Neural cell (in vitro differentiated cells): Measurements from ENCODE around the gene DNAJC3. TPM values are rescaled to one million over a fixed set of nuclear protein-coding genes. Genes with fewer than 3 reads are reported as not detected.

Source experiments
- H2AFZ ChIP-seq: fragments of 200-600, 300-800 bp; sonication (generic), shearing (Covaris generic); 2 replicates; pipeline ENCODE4 v1.6.0; 2014; ENCODE audit warnings: low read depth, mild to moderate bottlenecking, antibody characterized with exemption, low read length, moderate library complexity
- H3F3A ChIP-seq: fragments of 200-600 bp; shearing (Covaris generic); 2 replicates; pipeline ENCODE4 v1.6.1; 2016; ENCODE audit warnings: mild to moderate bottlenecking, moderate library complexity, mixed read lengths, antibody characterized with exemption, low read length; ENCODE audit not compliant: insufficient read depth, poor library complexity, severe bottlenecking
- H3K27ac ChIP-seq: fragments of 200-600, 300-800 bp; sonication (generic), shearing (Covaris generic); 2 replicates; pipeline ENCODE4 v1.5.1; 2014; ENCODE audit warnings: mild to moderate bottlenecking, low read length, moderate library complexity
- H3K27me3 ChIP-seq: fragments of 300-800, 200-600 bp; sonication (generic), shearing (Covaris generic); 2 replicates; pipeline ENCODE4 v1.6.0; 2014; ENCODE audit warnings: mild to moderate bottlenecking, low read depth, low read length, moderate library complexity; ENCODE audit not compliant: insufficient read depth
- H3K36me3 ChIP-seq: fragments of 300-800, 200-600 bp; sonication (generic), shearing (Covaris generic); 2 replicates; pipeline ENCODE4 v1.5.1; 2014; ENCODE audit warnings: mild to moderate bottlenecking, antibody characterized with exemption, low read length, moderate library complexity; ENCODE audit not compliant: insufficient read depth
- H3K4me2 ChIP-seq: fragments of 300-800, 200-600 bp; sonication (generic), shearing (Covaris generic); 2 replicates; pipeline ENCODE4 v1.6.0; 2014; ENCODE audit warnings: mild to moderate bottlenecking, low read length
- H3K4me3 ChIP-seq: fragments of 300-800, 200-600 bp; sonication (generic), shearing (Covaris generic); 2 replicates; pipeline ENCODE4 v1.5.1; 2014; ENCODE audit warnings: mild to moderate bottlenecking, low read length, moderate library complexity
- H3K79me2 ChIP-seq: fragments of 200-600 bp; shearing (Covaris generic); replicated peaks from 2 replicates; pipeline ENCODE4 v1.6.0; 2014; ENCODE audit warnings: mild to moderate bottlenecking, low read length, moderate library complexity; ENCODE audit not compliant: insufficient read depth
- H3K9ac ChIP-seq: fragments of 300-800, 200-600 bp; sonication (generic), shearing (Covaris generic); 2 replicates; pipeline ENCODE4 v1.6.1; 2016; ENCODE audit warnings: mild to moderate bottlenecking, low read length, mixed read lengths
- H3K9me2 ChIP-seq: fragments of 200-600 bp; shearing (Covaris generic); 2 replicates; pipeline ENCODE4 v1.6.1; 2016; ENCODE audit warnings: mild to moderate bottlenecking, low read length, mixed read lengths; ENCODE audit not compliant: insufficient read depth
- H3K9me3 ChIP-seq: fragments of 200-600, 300-800 bp; sonication (generic), shearing (Covaris generic); 2 replicates; pipeline ENCODE4 v1.6.1; 2016; ENCODE audit warnings: mild to moderate bottlenecking, mixed run types, low read length, moderate library complexity, mixed read lengths
- H4K20me1 ChIP-seq: fragments of 200-600 bp; shearing (Covaris generic); 2 replicates; pipeline ENCODE4 v1.6.1; 2016; ENCODE audit warnings: mild to moderate bottlenecking, mixed run types; ENCODE audit not compliant: insufficient read depth
- EP300 ChIP-seq: fragments of 450-650 bp; conservative IDR thresholded peaks from 2 replicates; pipeline ENCODE4 v1.6.1; 2014; ENCODE audit warnings: antibody characterized with exemption, mild to moderate bottlenecking, moderate library complexity; ENCODE audit not compliant: poor library complexity, severe bottlenecking
- EZH2 ChIP-seq: fragments of 200-600, 300-800 bp; shearing (Covaris generic), sonication (generic); IDR thresholded peaks from 2 replicates; pipeline ENCODE4 v1.6.1; 2014; ENCODE audit warnings: antibody characterized with exemption, low read length, borderline replicate concordance, mild to moderate bottlenecking; ENCODE audit not compliant: insufficient read depth, poor library complexity, severe bottlenecking
- MXI1 ChIP-seq: fragments of 450-650 bp; conservative IDR thresholded peaks from 2 replicates; pipeline ENCODE4 v1.6.1; 2014; ENCODE audit warnings: antibody characterized with exemption, mild to moderate bottlenecking; ENCODE audit not compliant: poor library complexity, severe bottlenecking
- POLR2AphosphoS5 ChIP-seq: IDR thresholded peaks from 2 replicates; pipeline ENCODE4 v1.6.1; 2012
- RAD21 ChIP-seq: fragments of 450-650 bp; conservative IDR thresholded peaks from 2 replicates; pipeline ENCODE4 v1.6.1; 2014; ENCODE audit warnings: antibody characterized with exemption, mild to moderate bottlenecking, moderate library complexity
- SMC3 ChIP-seq: fragments of 450-650 bp; conservative IDR thresholded peaks from 2 replicates; pipeline ENCODE4 v1.6.1; 2014; ENCODE audit warnings: antibody characterized with exemption, mild to moderate bottlenecking, moderate library complexity; ENCODE audit not compliant: poor library complexity
- TAF1 ChIP-seq: IDR thresholded peaks from 2 replicates; pipeline ENCODE4 v1.6.1; 2012; ENCODE audit warnings: low read depth
- polyA plus RNA-seq: library from polyadenylated mRNA; depleted of rRNA; stranded (reverse); fragments of >200 nt; gene quantifications from 2 replicates; pipeline ENCODE4 v1.2.3, GENCODE V29; 2014
- TF ChIP-seq, protein P1 (sequence below): IDR thresholded peaks from 2 replicates; pipeline ENCODE4 v1.6.1; 2012; ENCODE audit warnings: borderline replicate concordance
- TF ChIP-seq, protein P2 (sequence below): fragments of 450-650 bp; IDR thresholded peaks from 2 replicates; pipeline ENCODE4 v1.5.1; 2014; ENCODE audit warnings: antibody characterized with exemption, mild to moderate bottlenecking, moderate library complexity; ENCODE audit not compliant: poor library complexity, severe bottlenecking

DNAJC3 gene
- polyA plus RNA-seq, 1 donor from 2014 or later = 8.2 TPM

DNA sequence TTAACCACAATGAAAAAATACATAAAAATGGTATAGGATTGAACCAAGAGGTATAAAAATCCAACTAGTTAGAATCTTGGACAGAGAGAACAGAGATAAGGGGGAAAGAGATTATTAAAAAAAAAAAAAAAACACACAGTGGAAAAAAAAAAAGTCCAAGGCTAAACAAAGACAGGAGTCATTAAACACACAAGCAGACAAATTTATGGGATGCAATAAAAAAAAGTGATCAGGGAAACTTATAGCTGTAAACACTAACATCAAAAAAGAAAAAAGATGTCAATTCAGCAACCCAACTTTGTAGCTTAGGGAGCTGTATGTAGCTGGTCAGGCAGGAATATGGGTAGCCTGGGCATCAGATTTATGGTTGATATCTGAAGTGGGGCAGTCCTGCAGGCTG is 129.0 kb downstream of the DNAJC3 start:
- H3K9ac ChIP-seq = no peak overlapping the region
- H2AFZ ChIP-seq = no peak overlapping the region
- no peaks in the 10 kb centered on the region for H3K79me2 ChIP-seq
- no peak overlapping the region for H3K4me2 ChIP-seq
- H3K9me3 ChIP-seq = peaks cover 2% of the 10 kb centered on the region
- no peaks in the 10 kb centered on the region for H3K27me3 ChIP-seq
- no peaks in the 10 kb centered on the region for H3K36me3 ChIP-seq
- no peaks in the 10 kb centered on the region for H3K9me2 ChIP-seq
- no peaks in the 10 kb centered on the region for H3F3A ChIP-seq
- no peaks in the 10 kb centered on the region for H4K20me1 ChIP-seq
- TF ChIP-seq, protein P1, sequence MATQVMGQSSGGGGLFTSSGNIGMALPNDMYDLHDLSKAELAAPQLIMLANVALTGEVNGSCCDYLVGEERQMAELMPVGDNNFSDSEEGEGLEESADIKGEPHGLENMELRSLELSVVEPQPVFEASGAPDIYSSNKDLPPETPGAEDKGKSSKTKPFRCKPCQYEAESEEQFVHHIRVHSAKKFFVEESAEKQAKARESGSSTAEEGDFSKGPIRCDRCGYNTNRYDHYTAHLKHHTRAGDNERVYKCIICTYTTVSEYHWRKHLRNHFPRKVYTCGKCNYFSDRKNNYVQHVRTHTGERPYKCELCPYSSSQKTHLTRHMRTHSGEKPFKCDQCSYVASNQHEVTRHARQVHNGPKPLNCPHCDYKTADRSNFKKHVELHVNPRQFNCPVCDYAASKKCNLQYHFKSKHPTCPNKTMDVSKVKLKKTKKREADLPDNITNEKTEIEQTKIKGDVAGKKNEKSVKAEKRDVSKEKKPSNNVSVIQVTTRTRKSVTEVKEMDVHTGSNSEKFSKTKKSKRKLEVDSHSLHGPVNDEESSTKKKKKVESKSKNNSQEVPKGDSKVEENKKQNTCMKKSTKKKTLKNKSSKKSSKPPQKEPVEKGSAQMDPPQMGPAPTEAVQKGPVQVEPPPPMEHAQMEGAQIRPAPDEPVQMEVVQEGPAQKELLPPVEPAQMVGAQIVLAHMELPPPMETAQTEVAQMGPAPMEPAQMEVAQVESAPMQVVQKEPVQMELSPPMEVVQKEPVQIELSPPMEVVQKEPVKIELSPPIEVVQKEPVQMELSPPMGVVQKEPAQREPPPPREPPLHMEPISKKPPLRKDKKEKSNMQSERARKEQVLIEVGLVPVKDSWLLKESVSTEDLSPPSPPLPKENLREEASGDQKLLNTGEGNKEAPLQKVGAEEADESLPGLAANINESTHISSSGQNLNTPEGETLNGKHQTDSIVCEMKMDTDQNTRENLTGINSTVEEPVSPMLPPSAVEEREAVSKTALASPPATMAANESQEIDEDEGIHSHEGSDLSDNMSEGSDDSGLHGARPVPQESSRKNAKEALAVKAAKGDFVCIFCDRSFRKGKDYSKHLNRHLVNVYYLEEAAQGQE = no peak
- TF ChIP-seq EP300 (no peak), MXI1 (no peak), POLR2AphosphoS5 (no peak), SMC3 (no peak), RAD21 (no peak)
- TF ChIP-seq, protein P2, sequence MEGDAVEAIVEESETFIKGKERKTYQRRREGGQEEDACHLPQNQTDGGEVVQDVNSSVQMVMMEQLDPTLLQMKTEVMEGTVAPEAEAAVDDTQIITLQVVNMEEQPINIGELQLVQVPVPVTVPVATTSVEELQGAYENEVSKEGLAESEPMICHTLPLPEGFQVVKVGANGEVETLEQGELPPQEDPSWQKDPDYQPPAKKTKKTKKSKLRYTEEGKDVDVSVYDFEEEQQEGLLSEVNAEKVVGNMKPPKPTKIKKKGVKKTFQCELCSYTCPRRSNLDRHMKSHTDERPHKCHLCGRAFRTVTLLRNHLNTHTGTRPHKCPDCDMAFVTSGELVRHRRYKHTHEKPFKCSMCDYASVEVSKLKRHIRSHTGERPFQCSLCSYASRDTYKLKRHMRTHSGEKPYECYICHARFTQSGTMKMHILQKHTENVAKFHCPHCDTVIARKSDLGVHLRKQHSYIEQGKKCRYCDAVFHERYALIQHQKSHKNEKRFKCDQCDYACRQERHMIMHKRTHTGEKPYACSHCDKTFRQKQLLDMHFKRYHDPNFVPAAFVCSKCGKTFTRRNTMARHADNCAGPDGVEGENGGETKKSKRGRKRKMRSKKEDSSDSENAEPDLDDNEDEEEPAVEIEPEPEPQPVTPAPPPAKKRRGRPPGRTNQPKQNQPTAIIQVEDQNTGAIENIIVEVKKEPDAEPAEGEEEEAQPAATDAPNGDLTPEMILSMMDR = no peak
- H3K27ac ChIP-seq = no peak overlapping the region
- no peak overlapping the region for H3K4me3 ChIP-seq

DNA sequence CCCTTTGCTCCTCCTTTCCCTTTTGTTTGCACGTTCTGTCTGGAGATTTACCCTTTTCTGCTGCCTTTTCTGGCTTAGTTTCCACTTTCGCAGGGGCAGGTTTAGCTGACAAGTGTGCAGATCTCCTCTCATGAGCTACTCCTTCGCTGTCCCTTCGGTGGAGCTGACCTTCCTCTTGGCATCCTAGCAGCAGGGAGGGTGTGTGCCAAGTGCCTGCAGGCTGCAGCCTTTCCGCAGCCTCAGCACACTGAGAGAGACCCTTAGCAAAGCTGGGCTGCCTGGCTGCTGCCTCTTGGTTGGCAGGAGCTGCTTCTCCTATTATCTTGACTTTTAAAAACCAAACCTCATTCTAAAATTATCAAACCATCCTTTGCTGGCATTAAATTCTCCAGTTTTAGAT is 132.5 kb downstream of the DNAJC3 start:
- no peak for TF ChIP-seq EP300
- no peak for TF ChIP-seq MXI1
- TF ChIP-seq RAD21 = no peak
- TF ChIP-seq, protein P2 = no peak
- no peak for TF ChIP-seq EZH2
- no peak for TF ChIP-seq TAF1
- TF ChIP-seq SMC3 = no peak
- TF ChIP-seq POLR2AphosphoS5 = no peak
- TF ChIP-seq, protein P1 = no peak
- Histone ChIP-seq H3K36me3 (no peaks in the 10 kb centered on the region), H3K27ac (no peak overlapping the region), H3K9me3 (peaks cover 2% of the 10 kb centered on the region), H3K4me3 (no peak overlapping the region), H3F3A (no peaks in the 10 kb centered on the region), H3K9ac (no peak overlapping the region), H3K9me2 (no peaks in the 10 kb centered on the region), H3K27me3 (no peaks in the 10 kb centered on the region), H2AFZ (no peak overlapping the region), H3K4me2 (no peak overlapping the region), H3K79me2 (no peaks in the 10 kb centered on the region), H4K20me1 (no peaks in the 10 kb centered on the region)
